ENCODE measurements around the gene PBX3. TPM values are rescaled to one million over a fixed set of nuclear protein-coding genes. Genes with fewer than 3 reads are reported as not detected.

Gene PBX3
- total and polyA plus RNA-seq, 4 donors: 7.3 to 18.9 (median 11.1) TPM

GRCh38 chr9:125845271-125845808, 98.2 kb downstream of the PBX3 start:
- no peak for DNase-seq (ENCODE audit: low spot score)
- H3K4me3 ChIP-seq (ENCODE audit: low read depth in 1 of 3, low read length in 3 of 3): no peak overlapping the region
- no peaks in the 10 kb centered on the region for H3K9me3 ChIP-seq (ENCODE audit: control insufficient read depth in 4 of 4, low read length in 3 of 4)
- TF ChIP-seq ZBTB33 (IDR thresholded peaks at IDR 0.05) (no peak), HNF4A (conservative IDR thresholded peaks at IDR 0.05) (no peak), JUND (IDR thresholded peaks at IDR 0.05) (no peak), GABPA (IDR thresholded peaks at IDR 0.05 in 1 of 2, conservative IDR thresholded peaks at IDR 0.05 in 1 of 2) (no peak), ATF3 (IDR thresholded peaks at IDR 0.05) (peak; percentile 37), YY1 (IDR thresholded peaks at IDR 0.05) (no peak), FOXA2 (IDR thresholded peaks at IDR 0.05) (no peak), FOXA1 (IDR thresholded peaks at IDR 0.05) (no peak)
- WGBS: 80% methylated on average over 5 of the region's 5 CpGs
- no peaks in the 10 kb centered on the region for H3K36me3 ChIP-seq (ENCODE audit: control insufficient read depth in 4 of 4, insufficient read depth in 3 of 4, low read depth in 1 of 4, low read length in 3 of 4)
- no peak overlapping the region for H3K9ac ChIP-seq (ENCODE audit: low read depth in 1 of 2, low read length in 2 of 2)
- no peaks in the 10 kb centered on the region for H3K27me3 ChIP-seq (ENCODE audit: control insufficient read depth in 4 of 4, insufficient read depth in 4 of 4, low read length in 3 of 4)
- peaks cover 0 to 1% (median 0%) of the 10 kb centered on the region in 4 donors for H3K4me1 ChIP-seq (ENCODE audit: control insufficient read depth in 4 of 4, insufficient read depth in 4 of 4, low read length in 3 of 4)
- H3K27ac ChIP-seq (ENCODE audit: low read depth in 1 of 2, low read length in 2 of 2): no peak overlapping the region

- no peak overlapping the region for H3K9ac ChIP-seq (ENCODE audit: low read depth in 1 of 2, low read length in 2 of 2)
- H3K36me3 ChIP-seq (ENCODE audit: control insufficient read depth in 4 of 4, insufficient read depth in 3 of 4, low read depth in 1 of 4, low read length in 3 of 4): no peaks in the 10 kb centered on the region
- H3K9me3 ChIP-seq (ENCODE audit: control insufficient read depth in 4 of 4, low read length in 3 of 4): no peaks in the 10 kb centered on the region
- H3K4me3 ChIP-seq (ENCODE audit: low read depth in 1 of 3, low read length in 3 of 3): no peak overlapping the region
- H3K4me1 ChIP-seq (ENCODE audit: control insufficient read depth in 4 of 4, insufficient read depth in 4 of 4, low read length in 3 of 4): peaks cover 1 to 12% (median 7%) of the 10 kb centered on the region in 4 donors
- no peak overlapping the region for H3K27ac ChIP-seq (ENCODE audit: low read depth in 1 of 2, low read length in 2 of 2)
- 80% methylated on average over 2 of the region's 2 CpGs for WGBS
- no peaks in the 10 kb centered on the region for H3K27me3 ChIP-seq (ENCODE audit: control insufficient read depth in 4 of 4, insufficient read depth in 4 of 4, low read length in 3 of 4)
- TF ChIP-seq GABPA (IDR thresholded peaks at IDR 0.05 in 1 of 2, conservative IDR thresholded peaks at IDR 0.05 in 1 of 2) (no peak), EGR1 (IDR thresholded peaks at IDR 0.05; ENCODE audit: low read depth in 2 of 2) (no peak), REST (IDR thresholded peaks at IDR 0.05) (no peak), SP1 (IDR thresholded peaks at IDR 0.05) (no peak), FOXA2 (IDR thresholded peaks at IDR 0.05) (no peak)
- DNase-seq (ENCODE audit: low spot score): no peak
Measured at GRCh38 chr9:125847735-125848134, 100.6 kb downstream of the PBX3 start.

- WGBS: 83% methylated on average over 3 of the region's 3 CpGs
- peaks cover 1 to 12% (median 7%) of the 10 kb centered on the region in 4 donors for H3K4me1 ChIP-seq (ENCODE audit: control insufficient read depth in 4 of 4, insufficient read depth in 4 of 4, low read length in 3 of 4)
Measured at GRCh38 chr9:125850106-125850632, 103.0 kb downstream of the PBX3 start.

More at GRCh38 chr9:125850106-125850632, 103.0 kb downstream of the PBX3 start:
- Histone ChIP-seq H3K9ac (ENCODE audit: low read depth in 1 of 2, low read length in 2 of 2) (no peak overlapping the region), H3K9me3 (ENCODE audit: control insufficient read depth in 4 of 4, low read length in 3 of 4) (no peaks in the 10 kb centered on the region), H3K4me3 (ENCODE audit: low read depth in 1 of 3, low read length in 3 of 3) (no peak overlapping the region), H3K27ac (ENCODE audit: low read depth in 1 of 2, low read length in 2 of 2) (no peak overlapping the region), H3K27me3 (ENCODE audit: control insufficient read depth in 4 of 4, insufficient read depth in 4 of 4, low read length in 3 of 4) (no peaks in the 10 kb centered on the region), H3K36me3 (ENCODE audit: control insufficient read depth in 4 of 4, insufficient read depth in 3 of 4, low read depth in 1 of 4, low read length in 3 of 4) (no peaks in the 10 kb centered on the region)
- TF ChIP-seq TAF1 (conservative IDR thresholded peaks at IDR 0.05): no peak
- no peak for TF ChIP-seq FOXA2 (IDR thresholded peaks at IDR 0.05)
- no peak for TF ChIP-seq SP1 (IDR thresholded peaks at IDR 0.05)
- no peak for TF ChIP-seq CTCF (IDR thresholded peaks at IDR 0.05; ENCODE audit: low read depth, low read length, missing input control)
- TF ChIP-seq HNF4G (IDR thresholded peaks at IDR 0.05): no peak
- TF ChIP-seq ATF3 (IDR thresholded peaks at IDR 0.05): no peak
- TF ChIP-seq YY1 (IDR thresholded peaks at IDR 0.05): no peak
- no peak for TF ChIP-seq FOXA1 (IDR thresholded peaks at IDR 0.05)
- TF ChIP-seq GABPA (IDR thresholded peaks at IDR 0.05 in 1 of 2, conservative IDR thresholded peaks at IDR 0.05 in 1 of 2): no peak
- TF ChIP-seq ZBTB33 (IDR thresholded peaks at IDR 0.05): no peak
- no peak for TF ChIP-seq RAD21 (IDR thresholded peaks at IDR 0.05)
- TF ChIP-seq HNF4A (conservative IDR thresholded peaks at IDR 0.05): no peak
- no peak for TF ChIP-seq JUND (IDR thresholded peaks at IDR 0.05)
- no peak for DNase-seq (ENCODE audit: low spot score)
